Measurements from ENCODE around the gene DROSHA.

The DROSHA gene

DNA sequence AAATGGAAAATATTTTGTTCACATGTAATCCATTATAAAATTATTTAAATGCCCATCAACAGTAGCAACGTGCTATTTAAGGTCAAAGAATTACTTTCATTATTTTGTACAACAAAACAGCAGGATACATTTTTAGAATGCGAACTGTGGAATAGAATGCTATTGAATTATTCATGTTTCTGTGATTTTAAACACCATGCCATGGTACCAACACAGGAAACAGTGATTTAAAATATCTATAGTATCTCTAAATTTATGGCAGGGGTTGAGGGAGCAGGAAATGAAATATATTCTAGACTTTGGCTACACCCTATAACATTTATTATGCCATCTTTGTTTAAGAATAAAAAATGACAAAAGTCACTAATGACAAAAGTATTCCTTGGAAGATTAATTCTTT lies 62.4 kb downstream of the DROSHA start:
- no peak for DNase-seq

DNA sequence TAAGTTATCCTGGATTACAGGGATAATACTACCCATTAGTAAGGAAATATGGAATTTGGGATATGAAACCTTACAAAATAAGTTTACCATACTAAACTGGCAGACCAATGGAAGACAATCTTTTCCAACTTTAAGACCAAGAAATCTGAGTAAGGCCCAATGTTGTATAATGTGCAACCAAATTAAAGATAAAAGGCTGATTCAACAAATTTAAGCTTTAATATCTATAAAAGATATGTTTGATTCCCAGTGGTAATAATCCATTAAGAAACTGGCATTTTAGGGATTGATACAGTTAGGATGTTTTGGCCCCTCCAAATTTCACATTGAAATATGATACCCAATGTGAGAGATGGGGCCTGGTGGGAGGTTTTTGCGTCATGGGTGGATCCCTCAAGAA lies 66.6 kb downstream of the DROSHA start:
- DNase-seq = no peak

DNA sequence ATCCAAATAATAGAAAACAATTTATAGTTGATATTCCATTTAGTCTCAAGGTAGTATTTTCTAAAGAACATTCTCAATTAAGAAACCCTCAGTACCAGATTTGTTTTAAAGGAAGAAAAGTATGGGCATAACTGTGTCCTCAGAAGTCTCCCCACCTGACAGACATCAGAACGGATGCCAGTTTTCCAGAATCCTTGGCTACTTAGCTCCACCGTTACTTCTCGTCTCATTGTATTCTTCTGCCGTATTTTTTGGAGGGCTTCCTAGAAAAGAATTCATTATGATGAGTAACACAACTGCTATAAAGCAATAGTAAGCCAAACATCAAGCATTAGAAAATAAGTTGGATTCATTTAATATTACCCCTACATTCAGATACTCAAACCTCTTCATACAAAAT lies 67.8 kb downstream of the DROSHA start:
- no peak for DNase-seq

DNA sequence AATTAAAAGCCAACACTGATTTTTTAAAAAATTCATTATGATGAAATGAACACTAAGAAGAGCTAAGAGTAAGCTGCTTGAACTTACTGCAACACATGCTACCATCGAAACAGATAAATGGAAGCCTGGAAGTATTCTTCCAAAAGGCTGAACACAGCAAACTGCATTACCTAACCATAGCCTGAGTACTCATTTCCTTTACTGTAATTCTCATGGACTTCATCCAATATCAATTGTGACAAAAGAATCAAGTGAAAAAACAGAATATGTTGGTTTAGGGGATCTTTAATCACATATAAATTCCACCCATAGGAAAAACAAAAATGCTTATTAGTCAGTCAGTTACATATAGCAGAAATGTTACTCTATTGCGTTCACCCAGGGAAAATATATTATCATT lies 68.5 kb downstream of the DROSHA start:
- DNase-seq = no peak

DNA sequence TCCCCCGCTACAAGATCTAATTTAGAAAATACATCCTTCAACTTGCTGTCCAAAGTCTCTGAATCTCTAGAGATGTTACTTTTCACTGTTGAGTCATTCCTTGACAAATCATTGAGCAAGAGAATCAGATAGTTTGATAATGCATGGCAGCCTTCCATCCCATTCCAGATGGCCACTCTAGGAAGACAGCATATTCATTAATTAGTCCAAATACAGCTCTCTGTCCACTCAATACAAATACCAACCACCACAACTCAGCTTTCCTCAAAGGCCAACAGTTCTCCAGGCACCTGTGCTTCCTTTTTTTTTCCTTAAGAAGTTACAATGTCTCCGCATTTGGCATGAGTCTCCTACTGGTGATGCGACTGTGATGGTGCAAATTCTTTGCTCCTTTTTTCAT lies 72.3 kb downstream of the DROSHA start:
- no peak for DNase-seq

DNA sequence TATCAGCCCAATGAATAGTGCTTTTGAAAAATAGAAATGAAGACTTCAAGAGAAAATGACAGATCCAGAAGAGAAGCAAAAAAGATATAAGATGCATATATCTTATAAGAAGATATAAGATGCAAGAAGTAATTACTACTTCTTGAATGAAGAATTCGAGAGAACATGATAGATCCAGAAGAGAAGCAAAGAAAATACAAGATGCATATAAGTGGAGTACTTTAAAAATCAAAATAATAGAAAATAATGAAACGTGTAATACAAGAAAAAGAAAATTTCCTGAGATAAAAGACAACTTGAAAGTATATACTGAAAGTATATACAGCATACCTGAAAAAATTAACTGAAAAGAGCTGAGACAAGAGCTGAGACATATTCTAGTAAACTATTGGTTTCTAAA lies 76.7 kb downstream of the DROSHA start:
- DNase-seq = no peak

DNA sequence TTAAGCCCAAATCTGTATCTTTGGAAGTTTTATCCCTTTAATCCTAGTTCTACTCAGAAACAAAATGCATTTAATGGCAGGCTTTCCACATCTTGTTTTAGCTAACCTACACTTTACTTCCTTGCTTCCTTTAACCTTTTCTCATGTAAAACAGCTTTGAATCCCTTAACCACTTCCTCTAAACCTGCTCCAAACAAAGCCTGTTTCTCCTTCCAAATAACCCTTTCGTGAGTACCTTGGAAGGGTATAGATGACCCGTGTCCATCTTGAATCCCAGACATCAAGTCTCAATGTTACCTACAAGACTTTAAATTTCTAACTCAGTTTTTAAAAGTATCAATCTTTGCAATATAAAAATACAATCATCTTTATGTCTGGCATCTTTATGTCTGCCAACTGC lies 78.4 kb downstream of the DROSHA start:
- DNase-seq = no peak

DNA sequence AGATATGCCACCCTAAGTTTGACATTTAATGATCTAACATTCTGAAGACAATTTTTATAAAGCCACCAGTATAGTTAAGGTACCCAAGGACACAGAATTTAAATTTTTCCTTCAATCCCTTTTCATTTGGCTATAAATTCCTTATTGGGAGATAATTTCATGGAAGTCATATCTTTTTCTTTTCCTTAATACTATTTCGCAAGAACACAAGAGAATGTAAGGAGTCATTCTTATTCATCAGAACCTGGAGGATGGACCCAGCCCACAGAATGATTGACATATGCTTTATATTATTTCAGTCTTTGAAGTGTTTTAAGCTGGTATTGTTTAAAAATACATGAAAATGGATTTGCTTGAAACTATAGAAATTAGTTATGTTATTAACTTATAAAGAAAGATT lies 79.6 kb downstream of the DROSHA start:
- DNase-seq = no peak

DNA sequence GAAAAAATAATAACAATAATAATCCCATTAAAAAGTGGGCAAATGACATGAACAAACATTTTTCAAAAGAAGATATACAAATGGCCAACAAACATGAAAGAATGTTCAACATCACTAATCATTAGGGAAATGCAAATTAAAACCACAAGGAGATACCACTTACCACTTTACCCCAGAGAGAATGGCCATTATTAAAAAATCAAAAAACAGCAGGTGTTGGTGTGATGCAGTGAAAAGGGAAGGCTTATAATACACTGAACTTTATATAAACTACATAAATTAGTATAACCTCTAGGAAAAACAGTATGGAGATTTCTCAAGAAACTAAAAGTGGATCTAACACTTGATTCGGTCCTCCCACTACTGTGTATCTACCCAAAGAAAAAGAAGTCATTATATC lies 81.9 kb downstream of the DROSHA start:
- no peak for DNase-seq

DNA sequence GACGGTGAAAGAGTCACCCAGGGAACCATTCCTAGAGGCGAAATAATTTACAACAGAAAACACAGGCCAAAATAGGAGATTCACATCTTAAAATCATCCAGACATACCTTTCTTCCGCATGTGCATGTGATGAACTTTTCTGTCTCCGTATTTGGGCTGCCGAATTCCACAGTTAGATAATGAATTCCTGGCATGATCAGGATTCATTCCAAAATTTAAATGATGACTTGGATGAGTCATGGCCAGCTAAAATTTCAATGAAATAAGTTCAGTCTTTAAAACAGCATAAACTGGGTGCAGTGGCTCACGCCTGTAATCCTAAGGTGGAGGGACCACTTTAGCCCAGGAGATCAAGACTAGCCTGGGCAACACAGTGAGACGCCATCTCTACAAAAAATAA lies 82.7 kb downstream of the DROSHA start:
- DNase-seq = no peak

DNA sequence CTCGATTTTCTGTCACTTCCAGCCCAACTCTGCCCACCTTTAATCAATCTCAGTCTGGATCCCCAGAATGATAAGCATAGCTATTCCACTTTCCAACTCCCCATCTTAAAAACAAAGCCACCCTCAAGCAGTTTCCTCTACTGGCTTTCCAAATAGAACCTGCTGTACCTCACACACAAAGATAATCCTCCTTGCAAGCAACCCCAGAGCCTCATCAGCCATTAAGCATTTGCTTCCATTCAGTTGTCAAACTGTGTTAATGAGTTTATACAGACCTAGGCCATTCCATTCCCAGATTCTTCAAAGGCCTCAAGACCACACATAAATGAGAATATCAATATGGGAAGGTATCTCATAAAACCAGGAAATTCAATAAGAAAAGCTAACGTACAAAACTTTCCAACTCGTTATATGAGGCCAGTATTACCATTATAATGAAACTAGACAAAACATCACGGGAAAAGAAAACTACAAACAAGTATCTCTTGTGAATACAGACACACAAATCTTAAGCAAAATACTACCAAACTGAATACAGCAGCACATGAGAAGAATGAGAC lies 86.8 kb downstream of the DROSHA start:
- no peak for DNase-seq

DNA sequence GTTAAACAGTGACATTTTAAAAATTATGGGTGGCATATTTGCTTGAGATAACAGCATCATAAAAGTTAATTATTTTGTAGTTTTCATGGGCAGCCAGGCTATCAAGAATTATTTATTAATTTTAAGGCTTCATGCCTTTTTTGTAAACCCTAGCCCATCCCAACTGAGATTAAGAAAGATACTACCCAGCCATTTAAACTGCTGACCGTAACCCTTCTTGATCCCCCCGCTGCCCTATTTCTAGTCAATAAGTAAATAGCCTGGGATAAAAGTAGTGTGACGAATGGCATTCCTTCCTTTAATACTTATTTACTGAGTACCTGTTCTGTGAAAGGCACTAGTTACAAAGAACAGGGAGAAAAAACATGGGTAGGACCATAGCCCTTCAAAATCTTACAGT lies 88.3 kb downstream of the DROSHA start:
- no peak for DNase-seq

DNA sequence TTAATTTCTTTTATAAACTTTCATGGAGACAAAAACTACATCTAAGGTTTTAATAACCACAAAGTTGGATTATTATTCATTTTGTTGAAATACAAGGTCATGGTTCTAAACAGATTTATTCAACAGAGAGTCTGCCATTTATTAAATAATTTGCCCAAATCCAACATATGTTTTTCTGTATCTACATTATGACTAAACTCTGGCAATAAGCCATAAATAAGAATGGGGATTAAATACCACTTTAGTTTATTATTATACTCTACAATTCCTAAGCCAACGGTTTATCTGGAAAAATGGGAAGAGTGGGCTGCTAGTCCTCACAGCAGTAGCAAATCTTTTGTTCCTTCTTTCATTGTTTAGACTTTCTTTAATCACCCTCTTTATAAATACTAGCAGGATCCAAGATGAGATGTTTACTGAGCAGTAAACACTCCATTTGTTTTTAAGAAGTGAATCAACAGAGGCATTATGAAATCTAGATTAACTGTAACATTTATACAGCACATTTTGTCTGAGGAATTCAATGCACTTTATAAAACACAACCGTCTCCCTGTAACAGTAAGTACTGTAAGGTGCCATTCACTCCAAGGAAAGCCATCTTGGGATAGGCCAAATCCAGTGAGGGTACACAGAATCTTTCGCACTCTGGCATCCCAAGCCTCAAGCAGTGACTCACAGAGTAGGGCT lies 89.7 kb downstream of the DROSHA start:
- no peak for DNase-seq

DNA sequence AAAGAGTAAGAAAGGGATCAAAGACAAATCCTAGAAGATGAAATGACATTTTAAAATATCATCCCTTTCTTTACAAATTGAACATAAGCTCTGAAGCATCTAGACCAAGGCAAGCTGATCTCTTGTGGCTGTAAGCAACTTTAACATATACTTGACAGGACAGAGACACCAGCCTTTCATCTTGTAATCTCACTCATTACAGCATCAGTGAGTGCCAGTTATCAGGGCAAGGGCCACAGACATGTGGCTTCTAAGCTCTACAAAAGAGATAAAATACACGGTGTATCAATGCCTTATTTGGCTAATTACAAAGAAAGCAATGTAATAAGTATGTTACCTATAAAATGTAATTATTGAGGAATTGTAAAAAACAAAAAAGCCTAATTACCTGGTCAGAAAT lies 95.0 kb downstream of the DROSHA start:
- DNase-seq = no peak

DNA sequence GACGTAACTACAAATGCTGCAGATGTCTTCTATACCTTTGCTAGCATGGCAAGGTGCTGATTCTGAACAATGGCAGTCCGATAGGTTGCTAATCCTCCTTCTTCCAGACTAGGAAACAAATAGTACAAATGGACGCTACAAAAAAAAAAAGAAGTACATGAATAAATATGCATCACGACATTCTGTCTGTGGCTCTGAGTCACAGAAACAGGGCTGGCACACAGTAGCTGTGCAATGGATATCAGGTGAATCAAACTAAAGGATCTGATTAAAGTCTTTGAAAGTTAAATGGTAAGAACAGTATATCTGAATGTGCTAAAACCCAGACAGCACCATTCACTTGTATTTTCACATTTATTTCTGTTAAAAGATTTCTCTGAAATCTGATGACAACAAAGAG lies 96.2 kb downstream of the DROSHA start:
- DNase-seq = no peak

DNA sequence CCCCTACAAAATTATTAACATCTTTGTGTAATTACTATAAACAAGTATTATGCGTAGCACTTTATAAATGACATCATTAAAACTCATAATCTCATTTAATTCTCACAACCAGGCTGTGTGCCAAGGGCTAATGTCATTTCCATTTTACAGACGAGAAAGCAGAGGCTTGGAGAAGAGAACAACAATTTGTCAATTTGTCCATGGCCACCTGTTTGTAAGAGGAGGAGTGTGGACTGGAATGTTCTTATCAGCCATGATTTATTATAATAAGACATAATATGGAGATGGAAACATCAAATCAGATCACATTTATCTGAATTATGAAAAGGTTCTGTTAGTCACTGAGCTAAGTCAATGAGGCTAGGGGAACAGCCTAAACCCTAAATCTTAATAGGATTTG lies 97.0 kb downstream of the DROSHA start:
- no peak for DNase-seq

DNA sequence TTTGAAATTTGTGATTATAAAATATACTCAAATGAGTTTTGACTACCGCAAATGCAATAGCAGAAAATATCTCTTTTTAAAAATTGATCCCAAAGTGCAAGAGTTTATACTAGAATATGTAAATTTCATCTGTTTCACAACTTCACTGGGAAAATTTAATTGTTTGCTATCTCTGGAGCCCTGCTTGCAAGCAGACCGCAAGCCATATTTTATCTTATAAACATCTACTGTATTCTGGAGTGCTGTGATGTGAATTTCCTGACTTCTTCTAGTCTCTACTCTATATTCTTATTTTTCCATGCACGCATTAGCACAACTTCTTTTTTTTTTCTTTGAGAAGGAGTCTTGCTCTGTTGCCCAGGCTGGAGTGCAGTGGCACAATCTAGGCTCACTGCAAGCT lies 98.7 kb downstream of the DROSHA start:
- DNase-seq = no peak

DNA sequence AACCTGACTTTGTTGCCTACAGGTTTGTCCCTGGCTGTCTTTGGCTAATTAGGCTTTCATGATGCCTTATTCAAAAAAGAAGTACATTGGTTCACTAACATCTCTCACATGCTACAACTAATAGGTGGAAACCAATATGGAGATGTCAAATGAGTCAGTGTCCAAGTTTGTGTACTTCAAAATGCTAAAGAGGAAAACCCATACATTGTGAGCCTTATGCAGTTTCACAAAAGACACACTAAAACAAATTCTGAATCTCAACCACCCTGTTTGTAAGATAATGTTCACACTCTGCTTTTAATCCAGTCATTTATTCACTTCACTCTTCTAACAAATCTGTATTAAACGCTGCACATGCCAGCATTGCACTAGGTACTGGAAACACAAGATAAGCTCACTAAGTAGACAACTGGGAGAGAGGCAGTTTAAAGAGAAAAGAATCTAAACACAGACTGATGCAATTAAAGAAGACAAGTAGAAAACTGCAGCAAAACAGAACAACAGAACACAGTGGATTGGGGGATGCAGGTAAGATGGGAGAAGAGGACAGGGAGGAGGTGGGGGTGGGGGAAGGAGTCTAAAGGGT lies 104.1 kb downstream of the DROSHA start:
- no peak for DNase-seq

DNA sequence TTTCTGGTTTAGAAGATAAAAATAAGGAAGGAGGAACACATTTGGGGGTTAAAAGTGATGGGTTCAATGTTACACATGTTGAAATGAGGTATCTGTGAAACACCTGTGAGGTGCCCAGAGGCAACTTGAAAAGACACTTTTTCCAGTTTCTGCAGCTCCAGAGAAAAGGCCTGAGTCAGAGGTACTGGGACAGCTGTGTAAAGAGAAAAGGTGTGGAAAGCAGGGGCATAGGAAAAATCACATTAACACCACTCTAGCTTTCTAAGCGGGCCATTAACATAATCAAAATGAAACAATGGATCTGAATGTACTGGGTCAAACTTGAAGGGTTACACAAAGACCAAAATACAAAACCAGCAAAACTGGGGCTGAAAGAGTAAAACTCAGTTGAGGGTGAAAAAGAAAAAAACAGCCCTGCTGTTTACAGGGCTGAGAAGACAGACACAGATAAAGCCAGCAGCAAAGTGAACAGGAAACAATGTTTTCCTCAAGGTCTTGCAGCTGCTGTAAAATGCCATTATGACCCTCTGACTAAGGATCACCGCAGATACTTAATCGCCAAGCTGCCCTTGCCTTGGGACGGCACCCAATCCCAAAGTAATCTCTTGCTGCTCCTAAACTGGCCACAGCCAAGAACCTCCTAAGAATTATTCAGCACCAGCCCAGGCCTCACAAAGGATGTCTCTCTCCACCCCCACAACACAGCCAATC lies 104.7 kb downstream of the DROSHA start:
- no peak for DNase-seq

DNA sequence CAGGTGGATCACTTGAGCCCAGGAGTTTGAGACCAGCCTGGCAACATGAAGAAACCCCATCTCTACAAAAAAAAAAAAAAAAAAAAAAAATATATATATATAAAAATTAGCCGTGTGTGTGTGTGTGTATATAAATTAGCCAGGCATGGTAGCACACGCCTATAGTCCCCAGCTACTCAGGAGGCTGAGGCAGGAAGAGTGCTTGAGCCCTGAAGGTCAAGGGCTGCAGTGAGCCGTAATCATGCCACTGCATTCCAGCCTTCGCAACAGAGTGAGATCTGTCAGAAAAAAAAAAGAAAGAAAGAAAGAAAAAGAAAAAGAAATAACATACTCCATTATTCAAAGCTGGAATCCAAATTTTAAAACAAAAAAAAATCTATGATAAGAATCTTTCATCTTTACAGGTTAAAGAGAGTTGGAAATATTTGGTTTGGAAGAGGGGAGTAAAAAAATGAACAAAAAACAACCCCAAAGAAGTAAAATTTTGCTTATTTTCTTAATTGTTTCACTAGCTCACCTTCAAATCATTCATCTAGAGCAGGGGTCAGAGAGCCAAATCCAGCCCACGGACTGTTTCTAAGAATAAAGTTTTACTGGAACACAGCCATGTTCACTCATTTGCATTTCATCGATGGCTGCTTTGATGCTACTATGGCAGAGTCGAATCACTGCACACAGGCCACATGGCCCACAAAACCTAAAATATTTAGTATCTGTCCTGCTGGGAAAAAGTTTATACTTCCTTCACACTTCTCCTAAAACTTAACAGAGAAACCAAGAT lies 109.9 kb downstream of the DROSHA start:
- no peak for DNase-seq

DNA sequence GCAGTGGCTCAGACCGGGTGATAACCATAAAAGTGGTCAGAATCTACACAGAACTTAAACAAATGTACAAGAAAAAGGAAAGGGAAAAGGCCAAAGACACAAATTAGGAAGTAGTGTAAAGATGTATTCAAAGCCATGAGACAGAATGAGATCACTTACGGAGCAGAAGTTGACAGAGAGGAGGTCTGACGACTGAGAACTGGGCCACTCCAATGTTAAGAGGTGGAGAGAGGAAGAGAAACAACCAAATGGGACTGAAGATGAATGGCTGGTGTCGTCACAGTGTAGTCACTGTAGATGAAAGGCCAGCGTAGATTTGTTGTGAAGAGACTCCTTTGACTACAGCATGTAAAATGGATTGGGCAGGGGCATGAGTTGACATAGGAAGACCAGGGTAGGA lies 114.4 kb downstream of the DROSHA start:
- DNase-seq = no peak

DNA sequence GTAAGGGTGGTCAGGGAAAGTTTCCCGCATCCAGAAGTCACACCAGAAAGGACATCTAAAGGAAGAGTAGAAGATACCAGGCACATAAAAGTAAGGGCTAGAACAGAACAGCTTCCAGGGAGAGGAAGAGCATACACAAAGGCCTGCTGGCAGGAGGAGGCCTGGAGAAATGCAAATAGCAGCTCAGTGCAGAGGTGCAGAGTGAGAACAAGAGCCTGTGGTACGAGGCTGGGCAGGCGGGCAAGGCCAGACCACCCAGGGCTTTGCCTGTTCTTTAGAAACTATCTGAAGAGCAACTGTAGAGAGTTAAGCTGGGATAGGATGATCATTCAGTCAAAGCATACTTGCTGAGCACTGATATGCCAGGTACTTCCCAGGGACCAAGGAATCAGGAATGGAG lies 115.3 kb downstream of the DROSHA start:
- DNase-seq = no peak

DNA sequence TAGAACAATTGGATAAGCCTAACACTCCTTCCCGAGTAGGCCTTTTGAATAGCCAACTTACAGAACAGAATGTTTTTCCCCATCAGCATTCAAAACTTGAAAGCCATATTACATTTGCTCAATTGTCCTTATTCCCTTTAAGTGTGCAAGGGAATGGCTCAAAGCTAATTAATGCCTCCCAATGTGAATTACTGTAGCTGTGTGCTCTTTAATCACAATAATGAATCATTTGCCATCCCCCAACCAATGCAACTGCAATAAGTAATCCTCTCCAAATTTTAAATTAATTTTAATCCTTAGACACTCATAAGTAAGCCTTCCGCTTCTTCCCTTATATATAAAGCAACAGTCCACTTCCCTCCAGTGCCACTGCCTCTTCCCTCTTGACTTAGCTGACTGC lies 115.9 kb downstream of the DROSHA start:
- no peak for DNase-seq
